Left ventricle myocardium inferior (tissue), 1 donor: Measurements from ENCODE around the gene AMN1. TPM values are rescaled to one million over a fixed set of nuclear protein-coding genes. Genes with fewer than 3 reads are reported as not detected.
"Not testable (repeated sequence)": the region's sequence is repeated elsewhere in the genome, so short reads cannot be mapped to it uniquely, and the experiment has no call there.

Source experiments
- DNase-seq: peaks from one replicate; pipeline ENCODE4 v3.0.0-alpha.2; 2020
- H3K27ac ChIP-seq: fragments of 200-600 bp; replicated peaks from 2 replicates; pipeline ENCODE4 v1.8.0; 2021
- H3K27me3 ChIP-seq: fragments of 200-600 bp; 2 replicates; pipeline ENCODE4 v1.8.0; 2021; ENCODE audit warnings: low read depth
- H3K36me3 ChIP-seq: fragments of 200-600 bp; 2 replicates; pipeline ENCODE4 v1.8.0; 2021
- H3K4me1 ChIP-seq: fragments of 200-600 bp; 2 replicates; pipeline ENCODE4 v1.8.0; 2021
- H3K4me3 ChIP-seq: fragments of 200-600 bp; 2 replicates; pipeline ENCODE4 v1.8.0; 2021; ENCODE audit warnings: mild to moderate bottlenecking, moderate library complexity
- H3K9me3 ChIP-seq: fragments of 200-600 bp; replicated peaks from 2 replicates; pipeline ENCODE4 v1.8.0; 2021
- intact Hi-C: fragments of 100-400 bp; cut with micrococcal nuclease; formaldehyde crosslinking; loops from one replicate; pipeline ENCODE4 v1.11.0; 2022
- total RNA-seq: library from RNA; stranded (reverse); fragmentation: NEBNext Ultra II Directional; extraction: Animal tissue kit (Norgen Biotek cat#: 25700); gene quantifications from one replicate; pipeline ENCODE4 v1.2.1, GENCODE V29; 2021
- TF ChIP-seq, protein P1 (sequence below): fragments of 200-600 bp; IDR thresholded peaks from 2 replicates; pipeline ENCODE4 v1.8.0; 2021; ENCODE audit warnings: antibody characterized with exemption, mild to moderate bottlenecking, borderline replicate concordance
- donor health status: DM: no; HTN: yes; CAD: no; lungs with severe emphysema.

Gene AMN1
- total RNA-seq, 1 donor from 2014 or later, result 13.9 TPM

DNA sequence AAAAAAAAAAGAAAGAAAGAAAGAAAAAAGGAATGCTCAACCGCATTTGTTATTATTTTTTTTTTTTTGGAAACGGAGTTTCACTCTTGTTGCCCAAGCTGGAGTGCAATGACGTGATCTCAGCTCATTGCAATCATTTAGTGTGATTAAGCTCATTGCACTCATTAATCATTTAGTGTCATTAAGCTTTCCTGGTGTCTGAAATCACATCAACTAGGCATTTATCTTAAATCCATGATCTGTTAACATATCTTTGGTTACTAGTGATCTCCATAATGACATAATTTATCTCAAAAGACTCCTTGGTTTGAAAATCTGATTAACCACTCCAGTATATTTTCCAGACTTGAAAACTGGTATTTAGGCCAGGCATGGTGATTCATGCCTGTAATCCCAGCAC lies 43.0 kb downstream of the AMN1 start:
- intact Hi-C loops, result loop anchor here (10.0 kb wide), 1 partner anchor 619 kb away; no protein-coding TSS in a partner anchor
- no peak for DNase-seq

DNA sequence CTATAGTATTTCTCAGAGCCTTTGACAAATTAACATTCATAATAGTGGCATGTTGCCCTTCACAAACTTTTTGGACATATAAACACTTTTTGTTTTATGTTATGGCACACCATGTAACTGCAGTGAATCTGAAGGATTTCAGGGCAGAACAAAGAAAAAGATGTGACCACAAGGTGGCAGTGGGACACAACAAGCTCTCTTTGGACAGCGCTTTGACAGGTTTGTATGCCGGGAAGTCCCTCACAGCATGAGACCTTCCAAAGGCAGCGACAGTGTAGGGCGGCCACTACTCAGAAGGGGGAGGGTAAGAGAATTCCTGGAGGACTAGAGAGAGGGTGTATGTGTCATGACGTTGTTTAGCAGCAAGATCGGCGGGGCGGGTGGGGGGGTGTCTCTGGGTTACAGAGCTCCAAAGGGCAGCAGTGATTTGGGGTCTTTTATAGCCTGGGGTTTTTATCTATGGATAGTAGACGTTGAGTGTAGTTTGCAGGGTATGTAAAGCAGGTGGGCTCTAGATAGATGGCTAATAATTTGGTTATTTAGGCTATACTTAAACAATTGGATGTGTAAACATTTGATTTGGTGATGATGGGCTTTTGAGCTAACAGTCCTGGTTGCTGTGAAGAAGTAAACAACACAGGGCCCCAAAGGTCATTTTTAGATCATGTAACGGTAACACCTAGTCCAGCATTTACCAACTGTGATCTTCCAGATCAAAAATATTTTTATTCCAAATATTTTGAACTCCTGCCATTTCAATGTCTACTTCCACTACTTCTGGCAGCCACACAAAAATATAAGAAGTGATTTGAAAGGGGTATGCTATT lies 46.5 kb downstream of the AMN1 start:
- peak; percentile 23 for DNase-seq
- intact Hi-C loops, result loop anchor here (10.0 kb wide), 1 partner anchor 622 kb away; no protein-coding TSS in a partner anchor
- H3K4me3 ChIP-seq, result no peak overlapping the region

More for the DNA sequence above, 43.0 kb downstream of the AMN1 start:
- Histone ChIP-seq H3K9me3 (peaks cover 38% of the 10 kb centered on the region), H3K4me3 (no peak overlapping the region), H3K27ac (no peak overlapping the region), H3K27me3 (no peaks in the 10 kb centered on the region), H3K4me1 (no peaks in the 10 kb centered on the region), H3K36me3 (peaks cover 72% of the 10 kb centered on the region)
- TF ChIP-seq, protein P1, sequence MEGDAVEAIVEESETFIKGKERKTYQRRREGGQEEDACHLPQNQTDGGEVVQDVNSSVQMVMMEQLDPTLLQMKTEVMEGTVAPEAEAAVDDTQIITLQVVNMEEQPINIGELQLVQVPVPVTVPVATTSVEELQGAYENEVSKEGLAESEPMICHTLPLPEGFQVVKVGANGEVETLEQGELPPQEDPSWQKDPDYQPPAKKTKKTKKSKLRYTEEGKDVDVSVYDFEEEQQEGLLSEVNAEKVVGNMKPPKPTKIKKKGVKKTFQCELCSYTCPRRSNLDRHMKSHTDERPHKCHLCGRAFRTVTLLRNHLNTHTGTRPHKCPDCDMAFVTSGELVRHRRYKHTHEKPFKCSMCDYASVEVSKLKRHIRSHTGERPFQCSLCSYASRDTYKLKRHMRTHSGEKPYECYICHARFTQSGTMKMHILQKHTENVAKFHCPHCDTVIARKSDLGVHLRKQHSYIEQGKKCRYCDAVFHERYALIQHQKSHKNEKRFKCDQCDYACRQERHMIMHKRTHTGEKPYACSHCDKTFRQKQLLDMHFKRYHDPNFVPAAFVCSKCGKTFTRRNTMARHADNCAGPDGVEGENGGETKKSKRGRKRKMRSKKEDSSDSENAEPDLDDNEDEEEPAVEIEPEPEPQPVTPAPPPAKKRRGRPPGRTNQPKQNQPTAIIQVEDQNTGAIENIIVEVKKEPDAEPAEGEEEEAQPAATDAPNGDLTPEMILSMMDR, result no peak

DNA sequence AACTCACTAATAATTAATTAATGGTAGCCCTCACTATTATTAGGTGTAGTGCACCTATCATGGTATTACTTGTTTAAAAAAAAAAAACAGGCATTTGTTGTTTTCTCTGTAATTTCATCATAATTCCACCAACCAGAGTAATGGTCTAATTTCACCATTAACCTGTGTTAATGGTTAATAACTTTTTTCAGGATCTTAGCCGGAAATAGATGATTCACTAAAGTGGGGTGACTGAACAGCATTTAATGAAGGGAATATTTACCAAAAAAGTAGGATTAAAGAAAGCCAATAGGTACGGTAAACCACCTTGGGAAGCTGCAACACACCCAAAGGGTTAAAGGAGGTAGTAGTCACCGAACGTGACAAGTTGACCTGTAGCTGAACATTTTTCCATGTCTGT lies 56.3 kb downstream of the AMN1 start:
- H3K36me3 ChIP-seq, result peaks cover 33% of the 10 kb centered on the region
- no peak for DNase-seq
- intact Hi-C loops, result no loop called here
- H3K27ac ChIP-seq, result no peak overlapping the region
- H3K9me3 ChIP-seq, result peaks cover 14% of the 10 kb centered on the region
- H3K4me1 ChIP-seq, result no peaks in the 10 kb centered on the region
- H3K27me3 ChIP-seq, result no peaks in the 10 kb centered on the region
- TF ChIP-seq, protein P1, result no peak
- no peak overlapping the region for H3K4me3 ChIP-seq

More for the DNA sequence above, 46.5 kb downstream of the AMN1 start:
- peaks cover 27% of the 10 kb centered on the region for H3K9me3 ChIP-seq
- no peaks in the 10 kb centered on the region for H3K4me1 ChIP-seq
- H3K36me3 ChIP-seq, result peaks cover 47% of the 10 kb centered on the region
- no peaks in the 10 kb centered on the region for H3K27me3 ChIP-seq
- no peak overlapping the region for H3K27ac ChIP-seq
- TF ChIP-seq, protein P1, result peak; percentile 78

DNA sequence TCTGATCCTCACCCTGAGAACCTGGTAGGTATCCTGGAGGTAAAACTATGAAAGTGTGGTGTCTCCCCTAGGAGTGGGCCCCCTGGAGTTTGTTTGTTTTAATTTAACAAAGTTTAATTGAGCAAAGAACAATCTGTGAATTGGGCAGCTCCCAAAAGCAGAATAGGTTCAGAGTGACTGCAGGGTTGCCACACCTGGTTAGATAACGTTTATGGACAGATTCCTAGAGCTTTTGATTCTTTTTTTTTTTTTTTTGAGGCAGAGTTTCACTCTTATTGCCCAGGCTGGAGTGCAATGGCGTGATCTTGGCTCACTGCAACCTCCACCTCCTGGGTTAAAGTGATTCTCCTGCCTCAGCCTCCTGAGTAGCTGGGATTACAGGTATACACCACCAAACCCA lies 59.2 kb downstream of the AMN1 start:
- H3K4me3 ChIP-seq, intact Hi-C loops, H3K27ac ChIP-seq, DNase-seq, H3K4me1 ChIP-seq, H3K27me3 ChIP-seq: not testable (repeated sequence)
- peaks cover 14% of the 10 kb centered on the region for H3K9me3 ChIP-seq
- H3K36me3 ChIP-seq, result peaks cover 33% of the 10 kb centered on the region

DNA sequence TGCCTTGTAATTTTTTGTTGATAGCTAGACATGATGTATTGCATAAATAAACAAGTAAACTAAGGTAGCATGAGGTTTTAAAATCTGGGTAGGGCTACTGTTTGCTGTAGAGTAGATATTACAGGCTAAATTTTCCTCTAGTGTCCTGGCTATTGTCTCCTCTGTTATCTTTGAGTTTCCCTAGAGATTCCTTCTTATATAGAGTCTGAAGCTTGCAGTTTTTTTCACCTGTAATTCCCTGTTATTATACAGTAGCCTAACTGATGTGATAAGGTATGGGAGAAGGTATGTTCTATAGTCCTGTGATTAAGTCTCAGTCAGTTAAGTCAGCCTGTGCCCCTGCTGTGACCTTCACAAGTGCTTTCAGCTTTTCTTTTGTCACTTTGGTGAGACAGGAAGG lies 59.8 kb downstream of the AMN1 start:
- H3K36me3 ChIP-seq, result peaks cover 33% of the 10 kb centered on the region

DNA sequence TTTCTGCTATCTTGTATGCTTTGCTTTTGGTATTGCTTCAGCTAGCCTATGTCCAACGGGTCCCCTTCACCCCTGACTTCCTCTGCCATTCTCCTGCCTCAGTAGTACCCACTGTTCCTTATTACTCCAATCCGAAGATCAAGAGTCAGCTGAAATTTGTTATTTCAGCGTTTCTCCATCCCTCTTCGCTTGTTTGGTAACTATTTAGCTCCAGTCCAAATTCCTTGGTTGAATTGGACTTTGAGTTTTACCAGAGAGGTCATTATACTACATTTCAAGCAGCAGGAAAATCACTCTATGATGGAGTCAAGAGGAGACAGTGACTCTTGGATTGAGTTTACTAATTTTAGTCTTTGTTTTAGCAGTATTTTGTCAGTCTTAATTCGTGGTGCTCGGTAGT lies 64.8 kb downstream of the AMN1 start:
- Histone ChIP-seq H3K27me3 (no peaks in the 10 kb centered on the region), H3K4me1 (peaks cover 22% of the 10 kb centered on the region), H3K4me3 (no peak overlapping the region), H3K36me3 (peaks cover 20% of the 10 kb centered on the region), H3K27ac (no peak overlapping the region), H3K9me3 (peaks cover 8% of the 10 kb centered on the region)
- TF ChIP-seq, protein P1, result no peak
- intact Hi-C loops, result no loop called here
- DNase-seq, result no peak

More for the DNA sequence above, 59.8 kb downstream of the AMN1 start:
- DNase-seq, result no peak
- peaks cover 14% of the 10 kb centered on the region for H3K9me3 ChIP-seq
- H3K4me1 ChIP-seq, result no peaks in the 10 kb centered on the region
- intact Hi-C loops, result no loop called here
- H3K27ac ChIP-seq, result no peak overlapping the region
- H3K27me3 ChIP-seq, result no peaks in the 10 kb centered on the region
- TF ChIP-seq, protein P1, result no peak
- H3K4me3 ChIP-seq, result no peak overlapping the region
